Activated T-cell treated with anti-CD3 and anti-CD28 coated beads, Interleukin-2, amount 50 U/mL, for 72 hours (primary cell): Measurements from ENCODE around the gene JARID2. TPM values are rescaled to one million over a fixed set of nuclear protein-coding genes. Genes with fewer than 3 reads are reported as not detected.
A peak's percentile ranks its signal among the peaks of the same experiment; 100 is the strongest.

Experiments used
- ATAC-seq, 2 donors: fragments of 150-1000 bp; cut with Tn5 transposase; replicated peaks in 1 of 2; 2 replicates each; pipeline ENCODE4 v1.10.0; 2021; ENCODE audit warnings: moderate library complexity in 2 of 2, mild to moderate bottlenecking in 1 of 2
- DNase-seq, 2 donors: peaks; one replicate each; pipeline ENCODE4 v3.0.0; 2021 to 2022; ENCODE audit warnings: mixed read lengths in 1 of 2
- H3K27ac Mint-ChIP-seq: one replicate; pipeline ENCODE4 v1.8.0; 2022; ENCODE audit warnings: mild to moderate bottlenecking, moderate library complexity, mixed read lengths
- H3K27me3 Mint-ChIP-seq: one replicate; pipeline ENCODE4 v1.8.0; 2022; ENCODE audit warnings: low read depth, mixed read lengths
- H3K36me3 Mint-ChIP-seq, 2 donors: one replicate each; pipeline ENCODE4 v1.8.0; 2022; ENCODE audit warnings: mixed read lengths in 2 of 2, mild to moderate bottlenecking in 1 of 2; ENCODE audit not compliant: insufficient read depth in 2 of 2
- H3K4me1 Mint-ChIP-seq: one replicate; pipeline ENCODE4 v1.8.0; 2022; ENCODE audit warnings: low read depth, mixed read lengths
- H3K4me3 Mint-ChIP-seq, 2 donors: one replicate each; pipeline ENCODE4 v1.8.0; 2022; ENCODE audit warnings: mild to moderate bottlenecking in 2 of 2, mixed read lengths in 2 of 2, moderate library complexity in 2 of 2
- H3K9me3 Mint-ChIP-seq, 2 donors: one replicate each; pipeline ENCODE4 v1.8.0; 2022; ENCODE audit warnings: mixed read lengths in 2 of 2
- total RNA-seq, 2 donors: library from RNA; stranded (reverse); gene quantifications; one replicate each; pipeline ENCODE4 v1.2.3, GENCODE V29; 2022

Gene JARID2
- total RNA-seq, 2 donors from 2014 or later, result 37.9 to 53.0 TPM

DNA sequence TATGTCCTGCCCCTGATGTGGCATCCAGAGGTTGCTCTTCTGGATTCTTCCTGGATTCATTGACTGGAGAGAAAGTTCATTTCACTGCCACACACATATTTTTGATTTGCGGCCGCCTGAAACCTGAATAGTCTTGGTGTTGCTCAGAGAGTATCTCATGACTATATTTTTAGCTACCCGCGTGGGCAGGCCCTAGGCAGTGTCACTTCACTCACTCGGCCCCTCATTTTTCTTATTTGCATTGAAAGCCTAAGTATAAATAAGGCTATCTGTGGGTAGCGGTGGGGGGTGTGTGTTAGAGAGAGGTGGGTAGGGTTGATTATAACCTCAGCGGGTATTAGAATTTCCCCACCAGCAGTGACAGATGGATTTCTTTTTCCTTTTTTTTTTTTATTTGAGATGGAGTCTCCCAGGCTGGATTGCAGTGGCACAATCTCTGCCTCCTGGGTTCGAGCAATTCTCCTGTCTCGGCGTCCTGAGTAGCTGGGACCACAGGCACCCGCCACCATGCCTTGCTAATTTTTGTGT, 113.5 kb downstream of the JARID2 start:
- peak overlapping the region in 1 of 2 donors; percentile 31 for H3K4me3 Mint-ChIP-seq
- DNase-seq (peak in 1 of 2 donors; percentile 18), ATAC-seq (peak in 1 of 2 donors; percentile 42)
- H3K36me3 Mint-ChIP-seq, result peaks cover 4 to 7% of the 10 kb centered on the region in 2 donors
- H3K9me3 Mint-ChIP-seq, result no peaks in the 10 kb centered on the region
- no peaks in the 10 kb centered on the region for H3K27me3 Mint-ChIP-seq
- no peak overlapping the region for H3K27ac Mint-ChIP-seq
- peaks cover 48% of the 10 kb centered on the region for H3K4me1 Mint-ChIP-seq

- ATAC-seq (no peak), DNase-seq (no peak)
- no peaks in the 10 kb centered on the region for H3K9me3 Mint-ChIP-seq
- H3K27ac Mint-ChIP-seq, result no peak overlapping the region
- peaks cover 4 to 7% of the 10 kb centered on the region in 2 donors for H3K36me3 Mint-ChIP-seq
- no peak overlapping the region for H3K4me3 Mint-ChIP-seq
- H3K27me3 Mint-ChIP-seq, result no peaks in the 10 kb centered on the region
- peaks cover 42% of the 10 kb centered on the region for H3K4me1 Mint-ChIP-seq
Observed at GRCh38 chr6:15360300-15360699, 114.4 kb downstream of the JARID2 start.

DNA sequence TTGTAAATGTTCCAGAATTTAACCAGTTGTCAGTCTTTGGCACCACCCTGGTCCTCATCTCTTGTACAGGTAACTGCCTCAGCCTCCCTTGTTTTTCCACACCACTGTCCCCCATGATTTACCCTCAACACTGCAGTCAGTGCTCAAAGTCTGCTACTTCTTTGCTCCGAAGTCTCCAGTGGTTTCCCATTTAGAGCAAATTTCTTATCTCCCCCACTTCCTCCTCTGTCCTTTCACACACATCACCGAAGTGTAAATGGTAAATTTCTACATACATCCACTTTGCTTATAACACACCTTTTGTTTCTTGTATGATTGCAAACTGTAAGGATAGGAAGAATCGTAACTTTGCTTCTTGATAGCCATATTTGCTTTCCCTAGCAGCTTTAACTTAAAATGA, 115.3 kb downstream of the JARID2 start:
- DNase-seq, result no peak
- no peak overlapping the region for H3K27ac Mint-ChIP-seq
- no peak overlapping the region for H3K4me3 Mint-ChIP-seq
- H3K27me3 Mint-ChIP-seq, result no peaks in the 10 kb centered on the region
- no peak for ATAC-seq
- no peaks in the 10 kb centered on the region for H3K9me3 Mint-ChIP-seq
- H3K36me3 Mint-ChIP-seq, result peaks cover 0 to 4% of the 10 kb centered on the region in 2 donors
- H3K4me1 Mint-ChIP-seq, result peaks cover 34% of the 10 kb centered on the region

DNA sequence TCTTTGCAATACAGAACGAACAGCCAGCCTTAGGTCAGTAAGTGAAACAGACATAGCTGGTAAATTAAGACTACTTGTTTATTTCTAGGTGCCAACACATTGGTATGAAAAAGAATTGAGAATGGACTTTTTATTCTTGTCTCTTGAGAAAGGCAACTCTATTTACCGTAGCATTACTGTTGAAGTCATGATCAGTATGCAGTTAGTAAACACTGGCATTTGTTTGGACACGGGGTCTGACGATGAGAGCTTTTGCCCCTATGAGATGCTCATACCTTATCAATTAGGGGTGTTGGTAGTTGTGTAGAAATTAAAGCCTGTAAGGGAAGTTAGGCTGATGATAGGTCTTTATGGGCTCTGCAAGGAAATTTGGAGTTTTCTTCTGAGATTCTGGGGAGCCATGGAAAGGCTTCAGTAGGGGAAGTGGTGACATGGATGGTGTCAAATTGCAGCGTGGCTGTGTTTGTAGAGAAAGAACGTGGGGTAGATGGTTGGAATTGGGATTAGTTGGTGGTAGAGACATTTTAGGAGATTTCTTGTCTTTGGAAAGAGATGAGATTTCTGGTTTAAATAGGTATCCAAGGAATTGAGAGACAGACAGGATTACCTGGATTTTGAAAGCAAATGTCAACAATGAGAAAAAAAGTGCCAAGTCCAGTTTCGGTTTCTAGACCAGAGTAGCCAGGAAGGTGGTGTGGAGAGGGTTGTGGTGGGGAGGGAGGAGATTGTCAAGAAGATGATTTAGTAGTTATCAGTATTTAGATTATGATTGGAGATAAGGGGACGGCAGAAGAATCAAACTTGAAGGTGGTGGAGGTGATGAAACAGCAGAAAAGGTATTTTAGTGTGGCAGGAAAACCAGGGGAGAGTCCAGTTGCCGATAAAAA, 116.6 kb downstream of the JARID2 start:
- no peak for DNase-seq
- Mint-ChIP-seq H3K36me3 (peaks cover 0 to 8% of the 10 kb centered on the region in 2 donors), H3K9me3 (no peaks in the 10 kb centered on the region), H3K4me1 (peaks cover 24% of the 10 kb centered on the region), H3K27ac (no peak overlapping the region), H3K27me3 (no peaks in the 10 kb centered on the region), H3K4me3 (no peak overlapping the region)
- ATAC-seq, result no peak

GRCh38 chr6:15363164-15363522, 117.3 kb downstream of the JARID2 start:
- H3K36me3 Mint-ChIP-seq, result peaks cover 0 to 11% of the 10 kb centered on the region in 2 donors
- H3K9me3 Mint-ChIP-seq, result no peaks in the 10 kb centered on the region
- H3K4me1 Mint-ChIP-seq, result peaks cover 18% of the 10 kb centered on the region
- no peak overlapping the region for H3K4me3 Mint-ChIP-seq
- H3K27ac Mint-ChIP-seq, result no peak overlapping the region
- ATAC-seq (peak; percentile 34 to 56), DNase-seq (no peak)
- no peaks in the 10 kb centered on the region for H3K27me3 Mint-ChIP-seq

DNA sequence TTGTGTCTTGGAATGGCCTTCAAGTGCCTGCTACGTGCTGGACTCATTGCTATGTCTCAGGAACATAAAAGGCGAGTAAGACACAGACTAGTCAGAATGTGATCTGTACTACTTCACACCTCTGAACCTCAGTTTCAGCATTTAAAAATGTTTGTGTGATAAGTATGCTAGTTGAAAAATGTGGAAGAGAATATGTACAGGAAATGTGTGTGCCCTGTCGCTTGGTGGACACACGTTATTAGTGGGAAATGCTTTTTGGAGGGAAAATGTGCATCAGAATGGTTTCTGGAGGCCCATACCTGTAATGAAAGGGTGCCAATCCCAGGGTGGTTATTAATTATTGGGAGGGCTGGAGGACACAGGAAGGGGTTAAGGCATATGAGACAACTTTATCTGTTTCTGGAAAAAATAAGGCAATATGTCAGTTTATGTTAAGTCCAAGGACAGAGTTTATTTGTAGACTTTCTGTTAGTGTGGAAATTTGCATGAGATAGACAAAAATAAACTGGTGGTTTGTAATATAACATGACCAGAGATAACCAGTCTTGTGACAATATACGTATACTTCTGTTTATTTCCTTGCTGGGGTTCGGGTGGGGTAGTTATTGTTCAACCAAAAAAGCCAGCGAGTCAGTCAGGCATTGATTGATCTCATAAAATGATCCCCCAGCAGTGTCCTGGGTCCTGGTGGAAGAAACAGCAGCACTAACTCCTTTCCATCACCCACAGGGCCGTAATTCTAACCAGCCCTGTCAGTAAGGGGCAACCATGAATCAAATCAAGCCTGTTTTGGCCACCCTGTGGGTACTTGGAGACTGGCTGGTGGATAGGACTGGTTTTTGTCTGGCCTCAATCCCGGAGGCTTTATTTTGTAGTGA, 117.9 kb downstream of the JARID2 start:
- DNase-seq, result no peak
- H3K9me3 Mint-ChIP-seq, result no peaks in the 10 kb centered on the region
- peak; percentile 84 to 89 for ATAC-seq
- no peaks in the 10 kb centered on the region for H3K27me3 Mint-ChIP-seq
- peaks cover 11% of the 10 kb centered on the region for H3K4me1 Mint-ChIP-seq
- no peak overlapping the region for H3K4me3 Mint-ChIP-seq
- H3K27ac Mint-ChIP-seq, result no peak overlapping the region
- H3K36me3 Mint-ChIP-seq, result peaks cover 0 to 14% of the 10 kb centered on the region in 2 donors

DNA sequence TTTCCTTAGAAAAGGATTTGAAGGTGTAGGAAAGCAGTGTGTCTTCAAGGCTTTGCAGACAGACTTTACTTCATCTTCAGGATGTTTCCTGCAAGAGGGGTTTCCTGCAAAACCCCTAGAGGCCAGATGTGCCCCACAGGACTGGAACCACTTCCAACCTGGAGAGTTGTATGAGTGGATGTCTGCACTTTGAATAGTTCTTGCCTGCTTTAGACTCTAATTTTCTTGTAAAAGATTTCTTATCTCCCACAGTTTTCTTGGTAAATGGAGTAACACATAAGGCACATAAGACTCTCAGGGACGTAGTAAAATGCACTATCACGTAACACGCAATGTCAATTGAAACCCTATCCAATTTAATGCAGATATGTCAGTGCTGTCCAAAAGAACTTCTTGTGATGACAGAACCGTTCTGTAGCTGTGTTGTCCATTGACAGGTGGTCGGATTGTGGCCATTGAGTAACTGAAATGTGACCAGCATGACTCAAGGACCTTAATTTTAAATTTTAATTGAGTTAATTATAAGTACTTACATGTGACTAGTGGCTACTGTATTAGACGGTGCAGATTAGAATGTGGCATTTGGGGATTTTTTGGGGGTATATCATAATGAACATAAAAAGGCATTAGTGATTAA, 118.7 kb downstream of the JARID2 start:
- ATAC-seq (no peak), DNase-seq (no peak)
- Mint-ChIP-seq H3K4me3 (no peak overlapping the region), H3K4me1 (peaks cover 7% of the 10 kb centered on the region), H3K9me3 (no peaks in the 10 kb centered on the region), H3K27ac (no peak overlapping the region), H3K36me3 (peaks cover 2 to 15% of the 10 kb centered on the region in 2 donors), H3K27me3 (no peaks in the 10 kb centered on the region)

DNA sequence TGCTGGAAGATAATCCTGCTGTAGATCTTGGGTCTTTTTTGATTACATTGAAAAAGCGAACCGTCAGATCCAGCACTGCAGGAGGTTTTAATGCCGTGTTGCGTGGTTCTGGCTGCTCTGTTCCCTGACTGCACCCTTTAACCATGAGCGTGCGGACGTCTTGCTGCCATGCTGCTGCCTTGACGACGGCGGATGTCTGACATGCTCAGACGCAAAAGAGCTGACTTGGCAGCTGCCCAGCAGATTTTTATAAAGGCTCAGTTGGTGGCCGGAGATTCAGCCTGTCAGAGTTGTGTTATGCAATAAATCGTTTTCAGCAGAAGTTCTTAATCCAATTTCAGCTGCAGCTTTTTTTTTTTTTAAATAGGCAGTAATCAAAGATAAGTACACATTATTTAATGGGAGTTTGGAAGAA, 119.4 kb downstream of the JARID2 start:
- Mint-ChIP-seq H3K4me1 (peaks cover 10% of the 10 kb centered on the region), H3K4me3 (peak overlapping the region; percentile 37 to 46), H3K27me3 (no peaks in the 10 kb centered on the region), H3K36me3 (peaks cover 3 to 18% of the 10 kb centered on the region in 2 donors), H3K9me3 (no peaks in the 10 kb centered on the region), H3K27ac (no peak overlapping the region)
- ATAC-seq (peak; percentile 40 to 57), DNase-seq (peak; percentile 24 to 55)

DNA sequence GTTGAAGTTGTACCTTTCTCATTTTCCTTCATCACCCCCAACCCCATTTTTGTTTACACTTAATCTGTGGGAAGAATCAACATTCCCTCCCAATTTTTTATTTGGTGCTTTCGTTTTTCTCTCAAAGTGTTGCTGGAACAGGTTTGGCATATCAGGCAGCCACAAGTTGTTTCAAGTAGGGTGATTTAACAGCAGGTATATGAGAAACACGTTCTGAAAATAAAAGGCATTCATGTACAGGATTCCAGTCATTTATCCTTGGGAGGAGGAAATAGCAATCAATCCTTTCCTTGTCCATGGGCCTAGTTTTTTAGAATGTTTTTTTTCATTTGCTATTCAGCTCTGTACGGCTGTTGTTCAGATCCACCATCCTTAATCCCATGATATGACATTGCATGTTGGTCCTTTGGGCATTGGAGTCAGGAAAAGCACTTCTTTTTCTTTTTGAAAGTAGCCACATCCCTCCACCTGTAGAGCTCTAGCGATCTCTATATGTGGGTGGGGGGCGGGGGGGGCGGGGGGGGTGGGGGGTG, 120.2 kb downstream of the JARID2 start:
- Mint-ChIP-seq H3K27me3 (no peaks in the 10 kb centered on the region), H3K27ac (no peak overlapping the region), H3K4me3 (peak overlapping the region in 1 of 2 donors; percentile 23), H3K9me3 (no peaks in the 10 kb centered on the region), H3K4me1 (peaks cover 18% of the 10 kb centered on the region), H3K36me3 (peaks cover 3 to 15% of the 10 kb centered on the region in 2 donors)
- no peak for ATAC-seq
- no peak for DNase-seq

- Mint-ChIP-seq H3K4me3 (peak overlapping the region in 1 of 2 donors; percentile 48), H3K4me1 (peaks cover 26% of the 10 kb centered on the region), H3K27me3 (no peaks in the 10 kb centered on the region), H3K9me3 (no peaks in the 10 kb centered on the region), H3K27ac (no peak overlapping the region), H3K36me3 (peaks cover 3 to 15% of the 10 kb centered on the region in 2 donors)
- no peak for ATAC-seq
- no peak for DNase-seq
Observed at GRCh38 chr6:15366879-15367278, 121.0 kb downstream of the JARID2 start.

GRCh38 chr6:15368186-15368585, 122.3 kb downstream of the JARID2 start:
- ATAC-seq (no peak), DNase-seq (no peak)
- Mint-ChIP-seq H3K4me3 (peak overlapping the region in 1 of 2 donors; percentile 16), H3K4me1 (peaks cover 28% of the 10 kb centered on the region), H3K36me3 (peaks cover 3 to 15% of the 10 kb centered on the region in 2 donors), H3K9me3 (no peaks in the 10 kb centered on the region), H3K27me3 (no peaks in the 10 kb centered on the region), H3K27ac (peak overlapping the region; percentile 55)

DNA sequence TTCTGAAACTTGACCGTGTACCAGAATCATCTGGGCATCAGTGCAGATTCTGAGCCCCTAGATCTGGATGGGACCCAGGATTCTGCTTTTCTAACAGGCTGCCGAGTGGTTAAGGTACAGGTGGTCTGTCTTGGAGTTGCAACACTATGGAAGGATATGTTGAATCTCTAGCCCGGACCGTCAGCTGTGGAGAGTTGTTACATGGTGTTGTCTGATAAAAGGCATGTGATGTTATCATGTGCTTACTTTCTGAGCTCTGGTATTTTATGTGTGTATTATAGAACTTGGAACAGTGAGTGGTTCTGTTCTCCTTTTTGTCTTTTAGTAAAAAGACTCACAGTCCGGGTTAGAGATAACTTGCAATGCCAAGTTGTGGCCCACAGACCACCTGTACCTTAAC, 123.0 kb downstream of the JARID2 start:
- peaks cover 28% of the 10 kb centered on the region for H3K4me1 Mint-ChIP-seq
- H3K4me3 Mint-ChIP-seq, result no peak overlapping the region
- H3K36me3 Mint-ChIP-seq, result peaks cover 3 to 15% of the 10 kb centered on the region in 2 donors
- H3K9me3 Mint-ChIP-seq, result no peaks in the 10 kb centered on the region
- peak overlapping the region; percentile 55 for H3K27ac Mint-ChIP-seq
- DNase-seq (no peak), ATAC-seq (no peak)
- no peaks in the 10 kb centered on the region for H3K27me3 Mint-ChIP-seq
